PC-9 (cell line): ENCODE measurements around the gene ARHGAP26. TPM values are rescaled to one million over a fixed set of nuclear protein-coding genes. Genes with fewer than 3 reads are reported as not detected.
"Not testable (repeated sequence)": the region's sequence is repeated elsewhere in the genome, so short reads cannot be mapped to it uniquely, and the experiment has no call there.

Experiments used
- BruUV-seq: library from RNA; stranded (reverse); fragments of 400-500 nt; replicated peaks from 2 replicates; lab custom pipeline; 2021; lab: Mats Ljungman, UMichigan
- CTCF ChIA-PET: fragments of 300-600 bp; sonication (Branson Sonifier 250); formaldehyde crosslinking; loops from one replicate; lab custom pipeline; 2022; ENCODE audit warnings: antibody characterized with exemption; lab: Charles Lee
- POLR2A ChIA-PET: fragments of 300-600 bp; sonication (Branson Sonifier 250); formaldehyde crosslinking; loops from one replicate; lab custom pipeline; 2022; ENCODE audit warnings: antibody characterized with exemption; ENCODE audit not compliant: unreplicated experiment; lab: Charles Lee
- DNase-seq, 2 experiments: peaks; one replicate each; pipeline versions ENCODE4 v3.0.0 to v3.0.0-alpha.2; 2015 to 2022; ENCODE audit warnings: mixed read lengths in 1 of 2
- H2AFZ ChIP-seq: fragments of 200-600 bp; sonication (generic); 2 replicates; pipeline ENCODE4 v1.8.1; 2017; ENCODE audit warnings: antibody characterized with exemption
- H3F3A ChIP-seq: fragments of 200-600 bp; sonication (generic); 2 replicates; pipeline ENCODE4 v1.8.1; 2017; ENCODE audit warnings: antibody characterized with exemption, mild to moderate bottlenecking, low read depth; ENCODE audit not compliant: insufficient read depth
- H3K27ac ChIP-seq: fragments of 200-600 bp; sonication (generic); 2 replicates; pipeline ENCODE4 v1.6.1; 2016; ENCODE audit warnings: mixed run types
- H3K27me3 ChIP-seq: fragments of 200-600 bp; sonication (generic); 2 replicates; pipeline ENCODE4 v1.6.1; 2016; ENCODE audit warnings: low read depth, mixed run types; ENCODE audit not compliant: insufficient read depth
- H3K36me3 ChIP-seq: fragments of 200-600 bp; sonication (generic); 2 replicates; pipeline ENCODE4 v1.6.1; 2016; ENCODE audit warnings: low read depth, mixed run types
- H3K4me1 ChIP-seq: fragments of 200-600 bp; sonication (generic); replicated peaks from 2 replicates; pipeline ENCODE4 v1.6.1; 2016; ENCODE audit warnings: mixed run types; ENCODE audit not compliant: insufficient read depth
- H3K4me2 ChIP-seq: fragments of 200-600 bp; sonication (generic); 2 replicates; pipeline ENCODE4 v1.6.1; 2017; ENCODE audit warnings: mixed run types
- H3K4me3 ChIP-seq: fragments of 200-600 bp; sonication (generic); 2 replicates; pipeline ENCODE4 v1.6.1; 2016; ENCODE audit warnings: mixed run types
- H3K79me2 ChIP-seq: fragments of 200-600 bp; sonication (generic); 2 replicates; pipeline ENCODE4 v1.6.1; 2017; ENCODE audit warnings: low read depth, mixed run types
- H3K9me2 ChIP-seq: fragments of 200-600 bp; sonication (generic); 2 replicates; pipeline ENCODE4 v1.8.1; 2017; ENCODE audit warnings: mild to moderate bottlenecking; ENCODE audit not compliant: insufficient read depth
- H3K9me3 ChIP-seq: fragments of 200-600 bp; sonication (generic); 2 replicates; pipeline ENCODE4 v1.8.1; 2016; ENCODE audit warnings: low read depth; ENCODE audit not compliant: insufficient read depth
- H4K20me1 ChIP-seq: fragments of 200-600 bp; sonication (generic); 2 replicates; pipeline ENCODE4 v1.8.1; 2017; ENCODE audit not compliant: insufficient read depth
- CTCF ChIP-seq: fragments of 200-600 bp; sonication (generic); conservative IDR thresholded peaks from 2 replicates; pipeline ENCODE4 v1.6.1; 2017; ENCODE audit warnings: mixed run types, antibody characterized with exemption, mild to moderate bottlenecking, moderate library complexity
- EZH2 ChIP-seq: fragments of 200-600 bp; sonication (generic); IDR thresholded peaks from 2 replicates; pipeline ENCODE4 v1.8.0; 2017; ENCODE audit warnings: antibody characterized with exemption, low read depth
- intact Hi-C: fragments of 100-400 bp; cut with micrococcal nuclease; formaldehyde crosslinking; loops from one replicate; pipeline ENCODE4 v1.10.0; 2022; ENCODE audit not compliant: unreplicated experiment
- total RNA-seq: library from RNA; stranded (reverse); gene quantifications from 2 replicates; pipeline ENCODE4 v1.2.3, GENCODE V29; 2021

ARHGAP26 gene
- total RNA-seq, 1 experiment from 2014 or later, result 29.7 TPM

- Histone ChIP-seq H3K36me3 (no peaks in the 10 kb centered on the region), H3K9me3 (no peaks in the 10 kb centered on the region), H2AFZ (no peak overlapping the region), H3K4me2 (no peak overlapping the region), H4K20me1 (no peaks in the 10 kb centered on the region), H3K4me1 (no peaks in the 10 kb centered on the region), H3K27me3 (no peaks in the 10 kb centered on the region), H3F3A (no peaks in the 10 kb centered on the region), H3K4me3 (no peak overlapping the region), H3K27ac (no peak overlapping the region), H3K79me2 (no peaks in the 10 kb centered on the region), H3K9me2 (no peaks in the 10 kb centered on the region)
- POLR2A ChIA-PET, result no interaction called here
- no TSS peak for BruUV-seq
- CTCF ChIA-PET, result no interaction called here
- no peak for TF ChIP-seq EZH2
- no peak for TF ChIP-seq CTCF
- DNase-seq, result no peak
- intact Hi-C loops, result no loop called here
Observed at GRCh38 chr5:142947427-142947709, 177.2 kb downstream of the ARHGAP26 start.

DNA sequence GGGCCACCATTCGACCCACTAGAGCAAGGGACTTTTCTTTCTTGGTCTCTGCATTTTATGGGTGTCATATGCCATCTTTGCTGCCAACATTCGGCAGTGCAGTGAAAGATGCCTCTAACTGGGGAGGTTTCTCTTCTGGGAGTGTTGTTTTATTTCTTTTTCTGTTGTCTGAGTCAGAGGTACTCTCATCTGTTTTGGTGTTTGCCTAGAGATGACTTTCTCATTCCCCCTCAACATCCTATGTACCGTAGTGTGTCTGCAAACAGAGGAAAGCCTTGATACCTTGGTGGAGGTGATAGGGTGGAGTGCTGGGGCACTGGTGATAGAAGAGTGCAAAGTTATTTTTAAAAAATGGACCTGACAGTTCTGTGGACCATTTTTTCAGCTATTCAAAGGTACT, 182.1 kb downstream of the ARHGAP26 start:
- Histone ChIP-seq H3K4me2 (no peak overlapping the region), H3K36me3 (no peaks in the 10 kb centered on the region), H4K20me1 (no peaks in the 10 kb centered on the region), H3K27ac (no peak overlapping the region), H3K9me3 (no peaks in the 10 kb centered on the region), H3K9me2 (no peaks in the 10 kb centered on the region), H2AFZ (no peak overlapping the region), H3K79me2 (no peaks in the 10 kb centered on the region), H3F3A (no peaks in the 10 kb centered on the region), H3K4me3 (no peak overlapping the region), H3K4me1 (no peaks in the 10 kb centered on the region), H3K27me3 (no peaks in the 10 kb centered on the region)
- ChIA-PET CTCF (no interaction called here), POLR2A (no interaction called here)
- intact Hi-C loops, result no loop called here
- no peak for TF ChIP-seq CTCF
- TF ChIP-seq EZH2, result no peak
- no peak for DNase-seq
- no TSS peak for BruUV-seq

DNA sequence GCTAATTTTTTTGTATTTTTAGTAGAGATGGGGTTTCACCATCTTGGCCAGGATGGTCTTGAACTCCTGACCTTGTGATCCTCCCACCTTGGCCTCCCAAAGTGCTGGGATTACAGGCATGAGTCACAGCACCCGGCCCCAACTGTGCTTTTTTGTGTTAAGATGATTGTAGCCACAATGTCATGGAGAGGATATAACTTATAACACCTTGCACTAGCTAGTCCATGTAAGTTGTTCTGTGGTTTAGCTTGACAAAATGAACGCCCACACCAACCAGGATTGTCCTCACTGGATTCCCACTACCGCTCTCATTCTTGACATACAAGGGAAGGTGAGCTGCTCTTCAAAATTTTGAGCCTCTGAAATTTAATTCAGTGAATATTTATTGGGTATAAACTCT, 182.7 kb downstream of the ARHGAP26 start:
- CTCF ChIA-PET, H3K4me3 ChIP-seq: not testable (repeated sequence)

GRCh38 chr5:142954455-142954854, 184.3 kb downstream of the ARHGAP26 start:
- Histone ChIP-seq H3K27ac (no peak overlapping the region), H3K4me3 (no peak overlapping the region), H3K4me2 (no peak overlapping the region), H3K79me2 (no peaks in the 10 kb centered on the region), H2AFZ (no peak overlapping the region), H3F3A (peaks cover 6% of the 10 kb centered on the region; the same call in 1 of the 2 replicates), H3K36me3 (no peaks in the 10 kb centered on the region), H4K20me1 (no peaks in the 10 kb centered on the region), H3K9me3 (no peaks in the 10 kb centered on the region), H3K27me3 (no peaks in the 10 kb centered on the region), H3K4me1 (peaks cover 9% of the 10 kb centered on the region), H3K9me2 (no peaks in the 10 kb centered on the region)
- no TSS peak for BruUV-seq
- POLR2A ChIA-PET, result no interaction called here
- TF ChIP-seq CTCF, result no peak
- TF ChIP-seq EZH2, result no peak
- no peak for DNase-seq
- CTCF ChIA-PET, result no interaction called here
- intact Hi-C loops, result no loop called here

More for the DNA sequence above, 182.7 kb downstream of the ARHGAP26 start:
- H3K27ac ChIP-seq, POLR2A ChIA-PET, H3K27me3 ChIP-seq, BruUV-seq, H3K4me1 ChIP-seq, H3K9me2 ChIP-seq, H3K36me3 ChIP-seq, H4K20me1 ChIP-seq, H3K79me2 ChIP-seq, H3K9me3 ChIP-seq, intact Hi-C loops, H3K4me2 ChIP-seq, DNase-seq, H3F3A ChIP-seq, H2AFZ ChIP-seq: not testable (repeated sequence)
